HG02852 (cell line): Measurements from ENCODE around the gene EML2.
"Not testable (repeated sequence)": the region's sequence is repeated elsewhere in the genome, so short reads cannot be mapped to it uniquely, and the experiment has no call there.

ENCODE experiments used
- ATAC-seq: cut with Tn5 transposase; IDR thresholded peaks from one replicate; pipeline ENCODE4 v1.9.1; 2021; ENCODE audit warnings: mild to moderate bottlenecking, moderate library complexity; ENCODE audit not compliant: unreplicated experiment

Gene EML2, protein sequence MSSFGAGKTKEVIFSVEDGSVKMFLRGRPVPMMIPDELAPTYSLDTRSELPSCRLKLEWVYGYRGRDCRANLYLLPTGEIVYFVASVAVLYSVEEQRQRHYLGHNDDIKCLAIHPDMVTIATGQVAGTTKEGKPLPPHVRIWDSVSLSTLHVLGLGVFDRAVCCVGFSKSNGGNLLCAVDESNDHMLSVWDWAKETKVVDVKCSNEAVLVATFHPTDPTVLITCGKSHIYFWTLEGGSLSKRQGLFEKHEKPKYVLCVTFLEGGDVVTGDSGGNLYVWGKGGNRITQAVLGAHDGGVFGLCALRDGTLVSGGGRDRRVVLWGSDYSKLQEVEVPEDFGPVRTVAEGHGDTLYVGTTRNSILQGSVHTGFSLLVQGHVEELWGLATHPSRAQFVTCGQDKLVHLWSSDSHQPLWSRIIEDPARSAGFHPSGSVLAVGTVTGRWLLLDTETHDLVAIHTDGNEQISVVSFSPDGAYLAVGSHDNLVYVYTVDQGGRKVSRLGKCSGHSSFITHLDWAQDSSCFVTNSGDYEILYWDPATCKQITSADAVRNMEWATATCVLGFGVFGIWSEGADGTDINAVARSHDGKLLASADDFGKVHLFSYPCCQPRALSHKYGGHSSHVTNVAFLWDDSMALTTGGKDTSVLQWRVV

DNA sequence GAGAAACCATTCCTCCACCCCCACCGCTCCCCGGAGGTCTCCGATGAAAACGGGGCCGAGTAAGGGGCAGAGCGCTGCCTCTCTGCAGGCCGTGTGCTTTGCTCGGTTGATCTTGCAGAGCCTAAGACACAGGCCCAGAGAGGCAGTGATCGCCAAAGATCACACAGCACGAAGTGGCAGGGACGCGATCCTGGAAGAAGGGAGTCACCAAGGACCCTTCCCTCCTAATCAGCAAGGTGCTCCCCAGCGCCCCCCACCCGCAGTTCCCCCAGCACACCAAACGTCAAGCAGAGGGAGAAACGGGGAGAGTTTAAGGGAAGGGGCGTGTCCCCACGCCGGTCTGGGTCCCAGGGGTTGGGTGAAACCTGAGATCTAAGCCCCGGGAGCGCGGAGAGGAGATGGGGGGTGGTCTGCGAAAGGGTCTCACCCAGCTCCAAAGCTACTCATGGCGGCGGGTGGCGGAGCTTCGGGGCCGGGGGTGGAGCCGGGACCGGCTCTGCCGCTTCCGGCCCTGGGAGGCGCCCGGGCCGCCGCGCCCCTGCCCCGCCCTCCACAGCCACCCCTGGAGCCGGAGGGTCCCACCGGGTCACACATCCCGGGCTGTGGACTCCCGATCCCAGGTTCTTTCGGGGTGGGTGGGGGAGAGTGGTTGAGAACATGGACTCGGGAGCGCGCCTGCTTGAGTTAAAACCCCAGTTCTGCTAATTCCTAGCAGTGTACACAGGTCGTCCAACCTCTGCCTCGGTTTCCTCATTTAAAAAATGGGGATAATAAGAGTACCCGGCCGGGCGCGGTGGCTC lies at the start of gene EML2:
TSS of gene EML2 (minus strand) at position 468 of the 800 bp plus-strand sequence. CDS start at position 447, 21 bp downstream.
- no peak for ATAC-seq

DNA sequence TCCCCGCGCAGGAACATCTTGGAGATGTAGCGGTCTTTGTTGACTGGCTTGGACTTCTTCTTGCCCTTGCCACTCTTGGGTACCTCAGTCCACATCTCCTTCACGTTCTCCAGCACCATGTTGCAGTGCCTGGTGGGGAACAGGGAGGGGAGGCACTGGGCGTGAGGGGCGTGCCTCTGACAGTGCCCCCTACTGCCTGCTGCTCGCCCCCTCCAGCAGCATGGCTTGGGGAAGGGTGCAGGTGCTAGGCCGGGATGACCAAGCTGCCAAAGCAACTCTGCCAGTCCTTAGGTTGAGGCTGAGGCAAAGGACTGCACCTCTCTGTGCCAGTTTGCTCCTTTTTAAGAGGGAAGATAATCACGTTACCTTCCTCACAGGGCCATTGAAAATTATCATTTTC lies 48.4 kb upstream of the EML2 start:
- no peak for ATAC-seq

DNA sequence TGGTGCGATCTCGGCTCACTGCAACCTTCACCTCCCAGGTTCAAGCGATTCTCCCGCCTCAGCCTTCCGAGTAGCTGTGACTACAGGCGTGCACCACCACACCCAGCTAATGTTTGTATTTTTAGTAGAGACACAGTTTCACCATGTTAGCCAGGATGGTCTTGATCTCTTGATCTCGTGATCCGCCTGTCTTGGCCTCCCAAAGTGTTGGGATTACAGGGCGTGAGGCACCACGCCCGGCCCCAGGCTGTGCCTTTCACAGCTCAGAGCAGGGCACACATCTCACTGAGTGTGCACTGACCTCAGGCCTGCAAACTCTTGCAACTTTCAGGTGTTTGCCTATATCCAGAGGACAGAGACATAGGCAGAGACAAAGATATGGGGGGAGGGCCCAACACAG lies 45.8 kb upstream of the EML2 start:
- ATAC-seq: not testable (repeated sequence)

DNA sequence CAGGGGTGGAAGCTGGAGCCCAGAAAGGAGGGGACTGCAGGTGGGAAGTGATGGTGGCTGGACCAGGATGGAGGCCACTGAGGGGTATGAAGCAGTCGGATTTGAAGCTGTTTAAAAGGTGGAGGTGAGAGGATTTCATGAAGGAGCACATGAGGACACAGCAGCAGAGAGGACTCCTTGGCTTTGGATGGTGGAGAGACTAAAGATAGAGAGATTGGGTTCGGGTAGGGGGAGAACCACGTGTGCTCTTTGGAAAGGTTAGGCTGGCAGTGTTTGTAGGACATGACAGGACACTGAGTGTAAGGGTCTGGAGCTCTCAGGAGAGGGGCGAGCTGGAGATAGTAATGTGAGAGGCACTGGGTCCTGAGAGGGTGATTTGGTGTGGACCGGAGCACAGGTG lies 43.7 kb upstream of the EML2 start:
- no peak for ATAC-seq

DNA sequence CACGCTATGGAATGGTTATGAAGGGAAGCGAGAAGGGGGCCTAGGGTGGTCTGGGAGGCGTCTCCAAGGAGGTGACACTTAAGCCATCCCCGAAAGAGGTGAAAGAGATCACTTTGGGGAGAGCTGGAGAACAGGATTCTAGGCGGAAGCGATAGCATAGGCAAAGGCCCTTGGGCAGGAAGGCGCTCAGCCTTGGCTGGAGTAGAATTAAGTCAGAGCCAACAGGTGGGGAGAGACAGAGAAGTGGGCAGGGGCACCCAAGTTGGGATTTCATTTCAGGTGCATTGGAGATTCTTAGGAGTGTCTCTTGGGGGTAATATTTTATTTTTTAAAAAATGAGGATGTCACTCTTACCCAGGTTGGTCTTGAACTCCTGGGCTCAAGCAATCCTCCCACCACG lies 42.9 kb upstream of the EML2 start:
- ATAC-seq: no peak

DNA sequence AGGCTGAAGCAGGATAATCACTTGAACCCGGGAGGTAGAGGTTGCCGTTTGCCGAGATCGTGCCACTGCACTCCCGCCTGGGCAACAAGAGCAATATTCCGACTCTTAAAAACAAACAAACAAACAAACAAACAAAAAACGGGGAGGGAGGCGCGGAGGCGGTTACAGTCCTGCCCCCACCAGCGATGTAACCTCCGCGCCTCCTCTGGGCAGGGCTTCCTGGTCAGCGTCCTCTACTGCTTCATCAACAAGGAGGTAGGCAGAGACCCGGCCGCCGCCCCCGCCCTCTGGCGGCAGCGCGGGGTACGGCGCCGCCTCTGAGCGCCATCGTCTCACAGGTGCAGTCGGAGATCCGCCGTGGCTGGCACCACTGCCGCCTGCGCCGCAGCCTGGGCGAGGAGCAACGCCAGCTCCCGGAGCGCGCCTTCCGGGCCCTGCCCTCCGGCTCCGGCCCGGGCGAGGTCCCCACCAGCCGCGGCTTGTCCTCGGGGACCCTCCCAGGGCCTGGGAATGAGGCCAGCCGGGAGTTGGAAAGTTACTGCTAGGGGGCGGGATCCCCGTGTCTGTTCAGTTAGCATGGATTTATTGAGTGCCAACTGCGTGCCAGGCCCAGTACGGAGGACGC lies 42.3 kb upstream of the EML2 start:
- ATAC-seq: peak; percentile 74

DNA sequence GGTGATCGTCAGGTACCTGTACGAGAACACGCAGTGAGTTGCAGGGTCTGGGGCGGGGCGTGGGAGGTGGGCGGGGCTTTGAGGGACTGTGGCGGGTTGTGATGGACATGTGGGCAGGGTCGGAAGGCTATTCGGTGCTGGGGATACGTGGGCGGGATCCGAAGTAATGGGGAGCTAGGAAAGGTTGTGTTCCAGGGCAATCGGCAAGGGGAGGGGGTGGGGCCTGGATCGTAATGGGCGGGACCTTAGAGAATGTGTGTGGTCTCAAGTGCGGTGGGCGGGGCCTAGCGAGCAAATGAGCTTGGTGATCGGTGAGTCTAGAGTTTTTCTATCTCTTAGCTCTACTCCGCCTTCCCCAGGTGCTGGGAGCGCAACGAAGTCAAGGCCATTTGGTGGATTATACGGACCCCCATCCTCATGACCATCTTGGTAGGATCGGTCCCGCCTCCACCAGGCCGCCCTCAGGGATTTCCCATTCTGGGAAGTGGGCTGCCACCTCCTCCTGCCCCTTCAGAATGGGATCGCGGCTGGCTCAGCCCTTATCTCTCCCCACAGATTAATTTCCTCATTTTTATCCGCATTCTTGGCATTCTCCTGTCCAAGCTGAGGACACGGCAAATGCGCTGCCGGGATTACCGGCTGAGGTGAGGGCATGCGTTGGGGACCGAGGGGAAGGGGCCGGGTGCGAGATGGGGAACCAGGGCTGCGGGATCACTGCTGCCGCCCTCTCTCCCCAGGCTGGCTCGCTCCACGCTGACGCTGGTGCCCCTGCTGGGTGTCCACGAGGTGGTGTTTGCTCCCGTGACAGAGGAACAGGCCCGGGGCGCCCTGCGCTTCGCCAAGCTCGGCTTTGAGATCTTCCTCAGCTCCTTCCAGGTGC lies 38.4 kb upstream of the EML2 start:
- no peak for ATAC-seq

DNA sequence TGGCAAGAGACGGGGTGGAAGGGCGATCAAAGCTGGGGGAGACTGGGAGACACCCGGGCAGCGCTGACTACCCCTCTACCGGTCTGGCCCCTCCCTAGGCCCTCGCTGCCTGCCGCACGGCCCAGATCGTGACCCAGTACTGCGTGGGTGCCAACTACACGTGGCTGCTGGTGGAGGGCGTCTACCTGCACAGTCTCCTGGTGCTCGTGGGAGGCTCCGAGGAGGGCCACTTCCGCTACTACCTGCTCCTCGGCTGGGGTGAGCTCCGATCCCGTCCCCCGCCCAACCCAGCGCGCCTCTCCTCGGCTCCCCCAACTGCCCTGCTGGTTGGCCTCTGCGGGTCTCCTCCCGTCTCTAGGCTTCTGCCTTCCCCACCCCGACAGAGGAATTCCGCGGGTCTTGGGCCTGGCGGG lies 37.7 kb upstream of the EML2 start:
- no peak for ATAC-seq

DNA sequence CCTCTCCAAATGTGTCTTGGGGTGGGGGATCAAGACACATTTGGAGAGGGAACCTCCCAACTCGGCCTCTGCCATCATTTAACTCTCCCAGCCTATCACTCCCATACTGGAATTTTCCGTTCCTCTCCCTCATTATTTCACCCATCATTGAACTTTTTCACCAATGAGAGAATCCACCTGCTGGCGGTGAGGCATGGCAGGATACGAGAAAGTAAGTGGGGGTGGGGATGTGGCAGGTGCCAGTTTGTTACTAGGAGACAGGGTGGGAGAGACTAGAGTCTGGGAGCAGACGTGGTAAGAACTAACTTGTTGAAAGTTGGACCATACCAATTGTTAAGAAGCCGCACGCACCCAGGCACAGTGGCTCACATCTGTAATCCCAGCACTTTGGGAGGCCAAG lies 35.7 kb upstream of the EML2 start:
- no peak for ATAC-seq

DNA sequence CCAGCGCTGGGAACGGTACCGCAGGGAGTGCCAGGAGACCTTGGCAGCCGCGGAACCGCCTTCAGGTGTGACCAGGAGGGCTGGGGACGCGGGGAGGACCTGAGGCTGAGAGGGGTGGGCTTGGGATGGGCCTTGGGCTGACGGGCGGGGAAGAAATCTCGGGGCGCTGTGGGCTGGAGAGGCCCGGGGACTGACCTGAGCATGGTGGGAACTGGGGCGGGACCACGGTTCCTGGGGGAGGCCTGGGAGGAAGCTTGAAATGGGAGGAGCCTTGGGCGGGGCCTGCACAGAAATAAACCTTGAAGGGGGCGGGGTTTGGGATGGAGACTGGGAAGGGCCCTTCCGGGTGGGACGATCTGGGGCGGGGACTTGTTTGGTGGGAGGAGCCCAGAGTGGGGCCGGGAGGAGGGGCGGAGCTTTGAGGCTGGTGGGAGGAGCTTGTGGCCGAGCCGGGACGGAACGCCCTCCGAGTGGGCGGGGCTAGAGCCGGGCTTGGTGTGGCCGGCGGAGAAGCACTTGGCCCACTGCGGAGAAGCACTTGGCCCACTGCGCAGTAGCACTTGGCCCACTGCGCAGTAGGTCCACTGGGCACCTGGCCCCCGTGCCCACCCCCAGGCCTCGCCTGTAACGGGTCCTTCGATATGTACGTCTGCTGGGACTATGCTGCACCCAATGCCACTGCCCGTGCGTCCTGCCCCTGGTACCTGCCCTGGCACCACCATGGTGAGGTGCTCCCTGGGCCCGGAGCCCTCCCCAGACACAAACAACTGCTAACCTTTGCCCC lies 31.7 kb upstream of the EML2 start:
- ATAC-seq: peak; percentile 43

DNA sequence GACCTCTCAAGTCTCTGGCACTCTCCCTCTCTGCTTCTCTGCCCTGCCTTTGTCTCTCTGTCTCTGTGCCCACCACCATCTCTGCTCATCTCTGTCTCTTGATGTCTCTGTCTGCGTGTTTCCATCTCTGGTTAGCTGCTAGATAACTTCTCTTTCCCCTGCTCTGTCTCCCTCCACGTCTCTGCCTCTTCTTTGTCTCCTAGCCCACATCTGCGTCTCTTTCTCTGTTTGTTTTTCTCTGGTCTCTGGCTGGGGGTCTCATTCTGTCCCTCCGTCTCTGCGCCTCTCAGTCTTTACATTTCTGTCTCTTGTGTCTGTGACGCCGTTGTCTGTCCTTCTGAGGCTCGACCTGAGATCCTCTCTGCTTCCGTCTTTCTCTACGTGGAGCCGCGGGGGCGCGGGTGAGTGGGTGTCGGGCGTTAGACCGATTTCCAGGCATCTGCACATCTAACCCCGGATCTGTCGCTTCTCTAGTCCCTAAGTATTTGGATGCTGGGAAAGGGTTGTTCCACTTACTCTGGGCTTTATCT lies 29.2 kb upstream of the EML2 start:
- ATAC-seq: peak; percentile 7

DNA sequence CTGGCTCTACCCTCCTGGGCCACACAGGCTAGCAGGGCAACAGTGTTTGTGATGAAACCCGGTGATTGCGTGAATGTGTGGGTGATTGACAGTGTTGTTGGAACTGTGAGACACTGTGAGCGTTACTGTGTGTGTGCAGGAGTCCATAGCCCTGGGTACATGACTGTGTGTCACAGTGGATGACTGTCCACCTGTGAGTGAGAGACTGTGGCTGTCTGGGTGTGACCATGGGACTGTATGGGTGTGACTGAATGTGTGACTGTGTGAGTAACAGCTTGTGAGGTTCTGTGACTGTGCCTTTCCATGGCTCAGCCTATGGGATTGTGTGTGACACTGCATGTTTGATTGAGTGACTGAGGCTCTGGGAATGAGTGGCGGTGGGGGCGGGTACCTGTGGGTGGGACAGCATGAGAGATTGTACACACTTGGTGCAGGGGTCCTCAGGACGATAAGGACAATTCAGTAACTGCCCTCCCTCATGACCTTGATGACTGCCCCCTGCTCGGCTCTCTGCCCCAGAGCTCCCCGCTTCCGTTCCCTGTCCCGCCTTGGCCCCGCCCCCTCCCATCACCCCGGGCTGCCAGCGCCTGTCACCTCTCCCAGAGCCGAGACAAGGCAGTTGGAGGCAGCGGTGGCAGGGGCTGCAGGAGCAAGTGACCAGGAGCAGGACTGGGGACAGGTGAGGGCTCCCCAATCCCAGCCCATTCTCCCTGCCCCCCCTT lies 28.6 kb upstream of the EML2 start, which contains the start of gene GIPR:
TSS of gene GIPR (plus strand) at position 602 of the 722 bp plus-strand sequence. CDS start 1,300 bp downstream, outside the sequence.
- no peak for ATAC-seq

DNA sequence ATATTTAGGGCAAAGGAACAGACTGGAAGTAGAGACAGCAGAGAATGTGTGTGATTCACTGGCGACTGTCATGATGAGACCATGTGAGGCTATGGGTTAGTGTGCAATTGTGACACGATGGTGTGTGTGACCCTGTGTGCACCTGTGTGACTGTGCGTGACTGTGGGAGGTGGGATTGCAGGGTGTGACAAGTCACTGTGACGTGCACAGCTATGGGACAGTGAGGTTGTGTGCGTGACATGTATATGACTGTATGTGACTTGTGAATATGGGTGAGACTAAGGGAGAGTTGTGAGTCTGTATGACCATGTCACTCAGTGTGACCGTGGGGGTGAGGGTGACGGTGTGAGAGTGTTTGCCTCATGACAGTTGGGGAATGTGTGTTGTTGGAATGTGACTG lies 25.4 kb upstream of the EML2 start:
- ATAC-seq: no peak

DNA sequence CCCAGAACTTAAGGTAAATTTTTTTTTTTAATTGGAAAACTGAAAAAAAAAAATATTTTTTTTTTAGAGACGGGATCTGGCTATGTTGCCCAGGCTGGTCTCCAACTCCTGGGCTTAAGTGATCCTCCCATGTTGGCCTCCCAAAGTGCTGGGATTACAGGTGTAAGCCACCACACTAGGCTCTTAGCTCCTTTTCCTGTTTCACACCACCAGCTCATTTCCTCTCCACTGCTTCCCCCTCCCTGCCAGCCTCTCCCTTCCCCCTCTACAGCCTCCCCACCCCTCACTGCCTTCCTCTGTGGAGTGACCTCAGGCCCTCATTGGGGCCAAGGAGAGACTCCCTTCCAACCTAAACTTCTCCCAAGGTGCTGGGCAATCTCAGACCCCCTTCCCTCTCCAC lies 24.6 kb upstream of the EML2 start:
- ATAC-seq: no peak

DNA sequence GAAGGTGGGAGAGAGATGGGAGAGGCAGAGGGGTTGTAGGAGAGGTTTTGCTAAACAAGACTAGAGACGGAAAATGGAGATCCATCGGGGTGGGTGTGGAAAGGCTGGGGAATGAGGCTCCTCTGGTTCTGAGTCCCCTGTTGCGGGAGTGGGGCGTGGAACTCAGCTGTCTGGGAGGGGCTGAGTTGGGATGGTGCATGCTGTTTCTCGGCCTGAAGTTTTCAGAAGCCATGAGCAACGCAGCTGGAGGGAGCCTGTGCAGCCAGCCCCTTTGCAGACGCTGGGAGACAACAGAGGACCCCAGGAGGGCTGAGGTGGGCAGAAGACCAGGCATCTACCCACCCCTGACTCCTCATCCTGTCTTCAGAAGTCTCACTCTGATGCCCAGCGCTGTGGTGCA lies 21.4 kb upstream of the EML2 start:
- no peak for ATAC-seq

DNA sequence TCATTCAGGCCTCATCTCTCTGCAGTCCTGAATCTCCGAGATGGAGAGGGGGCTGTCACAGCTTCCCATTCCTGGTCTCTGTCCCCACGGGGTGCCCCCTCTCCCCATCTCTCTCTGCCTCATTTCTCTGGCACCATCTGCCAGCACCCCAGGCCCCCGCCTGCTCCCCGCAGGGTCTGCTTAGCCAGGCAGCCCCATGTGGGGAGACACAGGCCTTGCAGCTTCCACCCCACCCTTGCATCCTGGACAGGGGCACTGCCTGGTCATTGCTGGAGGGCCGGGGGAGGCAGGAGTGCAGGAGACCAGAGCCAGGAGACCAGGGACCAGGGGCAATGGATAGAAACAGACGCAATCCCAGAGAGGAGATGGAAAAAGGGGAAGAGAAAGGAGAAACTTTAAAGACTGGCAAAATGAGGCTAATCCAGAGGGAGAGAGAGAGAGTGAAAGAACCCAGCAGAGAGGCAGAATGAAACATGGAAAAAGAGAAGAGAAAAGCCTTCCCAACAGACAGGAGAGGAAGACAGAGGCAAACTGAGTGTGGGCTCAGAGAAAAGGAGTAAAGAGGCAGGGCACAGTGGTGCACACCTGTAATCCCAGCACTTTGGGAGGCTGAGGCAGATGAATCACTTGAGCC lies 20.0 kb upstream of the EML2 start:
- ATAC-seq: no peak

DNA sequence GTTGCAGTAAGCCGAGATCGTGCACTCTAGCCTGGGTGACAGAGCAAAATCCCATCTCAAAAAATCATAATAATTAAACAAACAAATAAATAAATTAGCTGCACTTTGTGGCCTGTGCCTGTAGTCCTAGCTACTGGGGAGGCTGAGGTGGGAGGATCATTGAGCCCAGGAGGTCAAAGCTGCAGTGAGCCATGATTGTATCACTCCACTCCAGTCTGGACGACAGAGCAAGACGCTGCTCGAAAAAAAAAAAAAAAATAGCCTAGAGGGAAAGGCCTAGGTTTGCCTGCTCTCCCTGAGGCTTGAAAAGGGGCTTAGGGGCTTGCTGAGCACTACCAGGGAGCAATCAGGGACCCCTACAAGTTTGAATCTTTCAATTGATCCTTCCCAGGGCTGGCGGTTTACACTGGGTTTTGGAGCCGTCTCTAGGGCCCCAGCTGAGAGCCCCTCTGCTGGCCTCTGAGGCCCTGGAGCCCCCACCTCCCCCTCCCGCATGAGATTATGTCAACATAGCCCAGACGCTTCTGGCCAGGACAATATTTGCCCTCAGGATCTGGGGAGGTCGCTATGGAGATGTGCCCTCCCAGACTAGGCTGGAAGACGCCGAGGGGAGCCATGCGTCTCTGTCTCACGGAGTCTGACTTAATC lies 18.4 kb upstream of the EML2 start:
- ATAC-seq: no peak
